ENCODE data around the gene SUN1.

DNA sequence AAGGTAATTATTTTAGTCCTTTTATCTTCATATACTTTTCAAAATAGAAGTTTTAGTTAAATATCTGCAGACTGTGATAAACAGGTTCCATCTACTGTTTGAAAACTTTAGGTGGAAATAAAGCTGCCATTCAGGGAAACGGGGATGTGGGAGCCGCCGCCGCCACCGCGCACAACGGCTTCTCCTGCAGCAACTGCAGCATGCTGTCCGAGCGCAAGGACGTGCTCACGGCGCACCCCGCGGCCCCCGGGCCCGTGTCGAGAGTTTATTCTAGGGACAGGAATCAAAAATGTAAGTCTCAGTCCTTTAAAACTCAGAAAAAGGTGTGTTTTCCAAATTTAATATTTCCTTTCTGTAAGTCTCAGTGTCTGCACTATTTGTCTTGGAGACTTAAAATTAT is 11.0 kb downstream of the SUN1 start:
- TF ChIP-seq POLR2AphosphoS5 (IDR thresholded peaks at IDR 0.05; ENCODE audit: low read depth, low read length) (no peak), TAF1 (IDR thresholded peaks at IDR 0.05; ENCODE audit: borderline replicate concordance, insufficient read depth, low read length) (no peak), SIN3A (IDR thresholded peaks at IDR 0.05; ENCODE audit: borderline replicate concordance, insufficient read depth, low read length) (no peak)
- TF ChIP-seq, protein P1, sequence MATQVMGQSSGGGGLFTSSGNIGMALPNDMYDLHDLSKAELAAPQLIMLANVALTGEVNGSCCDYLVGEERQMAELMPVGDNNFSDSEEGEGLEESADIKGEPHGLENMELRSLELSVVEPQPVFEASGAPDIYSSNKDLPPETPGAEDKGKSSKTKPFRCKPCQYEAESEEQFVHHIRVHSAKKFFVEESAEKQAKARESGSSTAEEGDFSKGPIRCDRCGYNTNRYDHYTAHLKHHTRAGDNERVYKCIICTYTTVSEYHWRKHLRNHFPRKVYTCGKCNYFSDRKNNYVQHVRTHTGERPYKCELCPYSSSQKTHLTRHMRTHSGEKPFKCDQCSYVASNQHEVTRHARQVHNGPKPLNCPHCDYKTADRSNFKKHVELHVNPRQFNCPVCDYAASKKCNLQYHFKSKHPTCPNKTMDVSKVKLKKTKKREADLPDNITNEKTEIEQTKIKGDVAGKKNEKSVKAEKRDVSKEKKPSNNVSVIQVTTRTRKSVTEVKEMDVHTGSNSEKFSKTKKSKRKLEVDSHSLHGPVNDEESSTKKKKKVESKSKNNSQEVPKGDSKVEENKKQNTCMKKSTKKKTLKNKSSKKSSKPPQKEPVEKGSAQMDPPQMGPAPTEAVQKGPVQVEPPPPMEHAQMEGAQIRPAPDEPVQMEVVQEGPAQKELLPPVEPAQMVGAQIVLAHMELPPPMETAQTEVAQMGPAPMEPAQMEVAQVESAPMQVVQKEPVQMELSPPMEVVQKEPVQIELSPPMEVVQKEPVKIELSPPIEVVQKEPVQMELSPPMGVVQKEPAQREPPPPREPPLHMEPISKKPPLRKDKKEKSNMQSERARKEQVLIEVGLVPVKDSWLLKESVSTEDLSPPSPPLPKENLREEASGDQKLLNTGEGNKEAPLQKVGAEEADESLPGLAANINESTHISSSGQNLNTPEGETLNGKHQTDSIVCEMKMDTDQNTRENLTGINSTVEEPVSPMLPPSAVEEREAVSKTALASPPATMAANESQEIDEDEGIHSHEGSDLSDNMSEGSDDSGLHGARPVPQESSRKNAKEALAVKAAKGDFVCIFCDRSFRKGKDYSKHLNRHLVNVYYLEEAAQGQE (IDR thresholded peaks at IDR 0.05; ENCODE audit: insufficient read depth in 1 of 2, low read depth in 2 of 2, low read length in 2 of 2): no peak

Data from PFSK-1 (cell line).